ENCODE measurements around the gene ADAMTS8. TPM values are rescaled to one million over a fixed set of nuclear protein-coding genes. Genes with fewer than 3 reads are reported as not detected.
A peak's percentile ranks its signal among the peaks of the same experiment; 100 is the strongest.

ADAMTS8 gene
- total and polyA plus RNA-seq, 4 donors = 0.02 to 0.08 (median 0.07) TPM; not detected in 1

GRCh38 chr11:130448416-130449309 is 20.3 kb upstream of the ADAMTS8 start, which contains the start of gene ADAMTS15:
ADAMTS15 (plus strand) TSS chr11:130448645; CDS start chr11:130448974, 329 bp downstream.
- DNase-seq (ENCODE audit: low spot score) = peak; percentile 41
- Histone ChIP-seq H3K27me3 (ENCODE audit: control insufficient read depth in 4 of 4, insufficient read depth in 4 of 4, low read length in 3 of 4) (peaks cover 0 to 5% (median 4%) of the 10 kb centered on the region in 4 donors), H3K9ac (ENCODE audit: low read depth in 1 of 2, low read length in 2 of 2) (no peak within 1 kb of the TSS), H3K4me3 (ENCODE audit: low read depth in 1 of 3, low read length in 3 of 3) (peak within 1 kb of the TSS in 2 of 3 donors; percentile 42 to 48), H3K27ac (ENCODE audit: low read depth in 1 of 2, low read length in 2 of 2) (peak within 1 kb of the TSS in 1 of 2 donors; percentile 6), H3K36me3 (ENCODE audit: control insufficient read depth in 4 of 4, insufficient read depth in 3 of 4, low read depth in 1 of 4, low read length in 3 of 4) (no peaks in the 10 kb centered on the region), H3K9me3 (ENCODE audit: control insufficient read depth in 4 of 4, low read length in 3 of 4) (no peaks in the 10 kb centered on the region), H3K4me1 (ENCODE audit: control insufficient read depth in 4 of 4, insufficient read depth in 4 of 4, low read length in 3 of 4) (peaks cover 0 to 20% (median 9%) of the 10 kb centered on the region in 4 donors)
- WGBS = under 1% methylated on average over 75 of the region's 75 CpGs
- peak in 1 of 2 donors; percentile 29 for TF ChIP-seq RAD21 (IDR thresholded peaks at IDR 0.05)
- no peak for TF ChIP-seq YY1 (IDR thresholded peaks at IDR 0.05)
- TF ChIP-seq HNF4A (conservative IDR thresholded peaks at IDR 0.05) = no peak

- TF ChIP-seq NR2F2 (IDR thresholded peaks at IDR 0.05) = no peak
- TF ChIP-seq SP1 (IDR thresholded peaks at IDR 0.05) = no peak
- TF ChIP-seq JUND (IDR thresholded peaks at IDR 0.05) = no peak
- TF ChIP-seq GABPA (IDR thresholded peaks at IDR 0.05 in 1 of 2, conservative IDR thresholded peaks at IDR 0.05 in 1 of 2) = no peak
- no peak for TF ChIP-seq RXRA (IDR thresholded peaks at IDR 0.05)
- no peak for TF ChIP-seq YY1 (IDR thresholded peaks at IDR 0.05)
- TF ChIP-seq HNF4G (IDR thresholded peaks at IDR 0.05) = no peak
- no peak for TF ChIP-seq CTCF (IDR thresholded peaks at IDR 0.05; ENCODE audit: low read depth, low read length, missing input control)
- no peak for TF ChIP-seq TAF1 (conservative IDR thresholded peaks at IDR 0.05)
- no peak for TF ChIP-seq RAD21 (IDR thresholded peaks at IDR 0.05)
- TF ChIP-seq FOXA2 (IDR thresholded peaks at IDR 0.05) = no peak
- TF ChIP-seq EGR1 (IDR thresholded peaks at IDR 0.05; ENCODE audit: low read depth in 2 of 2) = no peak
- no peak for TF ChIP-seq ZBTB33 (IDR thresholded peaks at IDR 0.05)
- TF ChIP-seq MAX (IDR thresholded peaks at IDR 0.05) = no peak
- peaks cover 0 to 5% (median 4%) of the 10 kb centered on the region in 4 donors for H3K27me3 ChIP-seq (ENCODE audit: control insufficient read depth in 4 of 4, insufficient read depth in 4 of 4, low read length in 3 of 4)
- peaks cover 0 to 20% (median 9%) of the 10 kb centered on the region in 4 donors for H3K4me1 ChIP-seq (ENCODE audit: control insufficient read depth in 4 of 4, insufficient read depth in 4 of 4, low read length in 3 of 4)
- DNase-seq (ENCODE audit: low spot score) = no peak
- H3K36me3 ChIP-seq (ENCODE audit: control insufficient read depth in 4 of 4, insufficient read depth in 3 of 4, low read depth in 1 of 4, low read length in 3 of 4) = no peaks in the 10 kb centered on the region
- H3K9me3 ChIP-seq (ENCODE audit: control insufficient read depth in 4 of 4, low read length in 3 of 4) = no peaks in the 10 kb centered on the region
- WGBS = 8% methylated on average over 11 of the region's 11 CpGs
- no peak overlapping the region for H3K27ac ChIP-seq (ENCODE audit: low read depth in 1 of 2, low read length in 2 of 2)
- peak overlapping the region in 2 of 3 donors; percentile 42 to 48 for H3K4me3 ChIP-seq (ENCODE audit: low read depth in 1 of 3, low read length in 3 of 3)
- H3K9ac ChIP-seq (ENCODE audit: low read depth in 1 of 2, low read length in 2 of 2) = no peak overlapping the region
These were observed 19.6 kb upstream of the ADAMTS8 start for GRCh38 chr11:130448039-130448415.

Measured in liver (tissue), 9 donors.